ENCODE measurements around the gene RBBP6.
"Not testable (repeated sequence)": the region's sequence is repeated elsewhere in the genome, so short reads cannot be mapped to it uniquely, and the experiment has no call there.

DNA sequence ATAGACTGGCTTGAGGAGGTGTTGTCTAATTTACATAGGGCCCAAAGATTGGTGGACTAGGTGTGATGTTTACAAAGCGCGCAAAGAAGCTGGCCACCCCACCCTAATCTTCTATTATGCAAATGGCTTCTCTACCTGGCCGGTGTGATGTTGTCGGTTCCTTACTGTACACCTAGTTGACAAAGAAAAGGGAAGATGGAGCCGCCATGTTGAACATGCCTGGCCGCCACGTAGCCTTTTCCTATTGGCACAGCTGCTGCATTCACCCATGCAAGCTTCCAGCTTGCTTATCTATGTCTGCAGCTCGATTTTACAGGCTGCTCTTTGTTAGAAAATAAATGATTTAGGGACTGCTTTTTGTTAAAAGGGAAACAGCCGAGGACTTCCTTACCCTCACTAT is 44.2 kb upstream of the RBBP6 start:
- TF ChIP-seq CTCF, POLR2A (IDR thresholded peaks at IDR 0.05): not testable (repeated sequence)

Measured in adrenal gland (tissue), 5 donors.